GM18498 (cell line): ENCODE measurements around the gene MEI1.
A peak's percentile ranks its signal among the peaks of the same experiment; 100 is the strongest.

Source experiments
- ATAC-seq: cut with Tn5 transposase; IDR thresholded peaks from one replicate; pipeline ENCODE4 v1.9.1; 2021; ENCODE audit warnings: mild to moderate bottlenecking, moderate library complexity; ENCODE audit not compliant: unreplicated experiment

Gene MEI1

GRCh38 chr22:41780746-41781505 is 81.6 kb downstream of the MEI1 start:
- peak; percentile 93 for ATAC-seq

DNA sequence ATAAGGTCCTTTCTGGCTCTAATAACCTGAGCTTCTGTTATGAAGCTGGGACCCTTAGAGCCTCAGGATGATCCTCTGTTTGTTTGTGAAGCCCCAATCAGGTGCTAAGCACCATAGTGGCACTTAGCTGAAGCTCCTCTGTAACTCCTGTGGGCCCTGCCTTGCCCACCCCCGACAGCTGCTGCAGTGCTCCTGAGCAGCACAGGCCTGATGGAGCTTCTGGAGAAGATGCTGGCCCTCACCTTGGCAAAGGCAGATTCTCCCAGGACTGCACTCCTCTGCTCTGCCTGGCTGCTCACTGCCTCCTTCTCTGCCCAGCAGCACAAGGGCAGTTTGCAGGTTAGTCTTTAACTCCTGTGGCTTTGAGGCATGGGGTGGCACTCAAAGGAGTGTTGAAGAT is 82.2 kb downstream of the MEI1 start:
- peak; percentile 21 for ATAC-seq

DNA sequence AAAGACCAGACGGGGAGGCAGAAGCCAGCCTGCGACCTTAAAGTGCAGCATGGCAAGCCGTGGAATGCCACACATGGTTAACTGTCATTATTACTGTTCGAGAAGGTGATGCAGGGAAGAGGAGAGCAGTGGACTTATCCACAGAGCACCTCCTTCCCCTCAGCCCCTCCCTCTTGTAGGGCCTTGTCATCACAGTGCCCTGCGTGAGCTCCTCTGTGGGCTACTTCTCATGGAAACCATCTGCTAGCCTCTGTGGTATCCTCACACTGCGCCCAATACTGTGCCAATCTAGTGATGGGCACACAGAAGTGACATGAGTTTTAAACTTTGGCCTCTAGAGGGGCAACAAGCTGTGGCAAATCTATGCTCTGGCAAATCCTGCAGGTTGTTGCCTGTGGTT is 83.0 kb downstream of the MEI1 start:
- ATAC-seq = no peak

GRCh38 chr22:41782751-41783150 is 83.4 kb downstream of the MEI1 start:
- no peak for ATAC-seq

- ATAC-seq = no peak
Measured at GRCh38 chr22:41787331-41787730, 88.0 kb downstream of the MEI1 start.

DNA sequence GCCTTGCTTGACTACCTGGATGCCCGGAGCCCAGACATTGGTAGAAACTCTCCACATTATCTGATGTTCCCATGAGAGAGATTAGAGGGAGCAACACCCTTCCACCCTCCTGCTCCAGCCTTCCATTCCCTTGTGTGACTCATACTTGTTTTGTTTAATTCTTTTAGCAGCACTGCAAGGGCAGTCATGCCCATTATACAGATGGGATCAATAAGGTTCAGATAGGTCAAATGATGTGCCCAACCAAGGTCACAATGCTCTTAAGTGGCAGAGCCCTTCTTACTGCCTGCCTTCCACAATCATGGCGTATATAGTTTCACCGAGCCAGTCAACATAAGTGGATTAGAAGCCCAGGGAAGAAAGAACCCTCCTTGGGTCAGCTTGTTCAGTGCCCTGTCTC is 94.6 kb downstream of the MEI1 start:
- no peak for ATAC-seq

DNA sequence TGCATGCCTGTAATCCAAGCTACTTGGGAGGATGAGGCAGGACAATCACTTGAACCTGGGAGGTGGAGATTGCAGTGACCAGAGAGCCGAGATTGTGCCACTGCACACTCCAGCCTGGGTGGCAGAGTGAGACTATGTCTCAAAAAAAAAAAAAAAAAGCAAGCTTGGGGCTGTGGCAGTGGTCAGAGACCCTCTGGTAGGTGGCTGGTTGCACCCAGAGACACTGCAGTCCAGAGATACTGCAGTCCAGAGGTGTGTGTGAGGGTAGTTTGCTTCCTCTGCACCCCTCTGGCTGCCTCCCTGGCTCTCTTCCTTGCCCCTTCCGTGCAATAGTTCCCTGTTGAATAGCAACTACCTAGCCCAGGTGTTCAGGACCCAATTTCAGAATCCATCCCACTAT is 99.4 kb downstream of the MEI1 start:
- no peak for ATAC-seq

- ATAC-seq = peak; percentile 44
Measured at GRCh38 chr22:41799486-41800347, 100.4 kb downstream of the MEI1 start.

DNA sequence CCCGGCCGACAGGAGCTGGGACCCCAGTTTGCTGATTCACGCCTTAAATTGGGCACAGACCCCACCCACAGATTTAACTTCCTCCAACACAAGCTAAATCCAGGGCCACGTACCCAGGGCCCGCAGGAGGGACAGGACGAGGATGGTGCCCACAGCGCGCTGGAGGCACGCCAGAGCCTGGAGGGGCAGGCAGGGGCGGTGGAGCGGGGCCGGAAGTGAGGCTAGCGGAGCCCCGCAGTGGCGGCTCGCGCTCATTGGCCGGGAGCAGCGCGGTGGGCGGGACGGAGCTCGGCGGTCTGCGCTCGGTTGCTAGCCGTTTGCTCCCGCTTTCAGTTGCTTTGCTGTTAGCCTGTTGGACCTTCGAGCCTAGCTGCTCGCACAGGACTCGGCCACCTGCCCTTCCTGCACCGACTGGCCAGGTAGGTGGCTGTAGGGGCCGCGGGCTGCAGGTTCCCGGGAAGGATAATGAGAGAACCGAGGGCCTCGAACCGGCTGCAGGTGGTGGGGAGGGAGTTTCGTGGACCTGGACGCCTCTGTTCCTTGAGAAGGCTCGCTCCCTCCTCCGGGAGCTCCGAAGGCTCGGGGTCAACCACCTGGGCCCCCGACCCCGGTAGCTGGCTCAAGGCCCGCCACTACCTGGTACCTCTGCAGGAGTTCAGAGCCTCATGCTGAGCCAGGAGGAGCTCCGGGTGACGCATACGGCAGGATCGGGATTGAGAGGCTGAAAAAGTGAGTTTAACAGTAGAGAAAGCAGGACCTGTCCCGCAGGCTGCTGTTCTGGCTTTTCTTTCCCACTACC is 101.2 kb downstream of the MEI1 start, which contains the start of gene CCDC134:
CCDC134 (plus strand) TSS at position 332 of the 799 bp plus-strand sequence. CDS start 8,212 bp downstream, outside the sequence.
- peak; percentile 94 for ATAC-seq

DNA sequence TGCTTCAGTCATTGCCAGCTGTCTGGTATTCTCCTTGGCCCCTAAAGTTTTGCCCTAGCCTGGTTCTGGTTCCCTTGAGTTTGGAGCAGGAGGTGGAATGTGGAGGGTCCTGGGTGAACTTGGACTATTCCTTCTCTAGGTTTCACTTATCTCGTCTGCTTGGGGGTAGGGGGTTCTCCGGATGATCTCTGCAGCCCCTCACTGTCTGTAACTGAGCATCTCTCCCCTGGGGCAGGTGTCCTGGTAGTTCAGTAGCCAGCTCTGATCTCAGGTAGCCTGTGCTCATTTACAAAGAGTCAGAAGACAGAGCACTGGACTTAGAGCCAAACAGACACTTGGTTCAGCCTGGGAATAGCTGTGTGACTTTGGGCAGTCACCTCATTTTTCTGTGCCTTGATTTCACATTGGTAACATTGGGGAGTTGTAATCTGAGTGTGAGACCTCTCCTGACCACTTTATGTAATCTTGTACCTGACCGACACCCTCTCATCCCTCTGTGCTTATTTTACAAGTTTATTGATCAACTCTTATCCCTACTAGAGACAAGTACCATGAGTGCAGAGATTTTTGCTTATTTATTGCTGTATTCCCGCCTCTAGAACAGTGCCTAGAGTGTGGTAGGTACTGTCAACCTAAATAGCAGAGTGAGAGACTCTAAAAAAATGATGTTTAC is 102.0 kb downstream of the MEI1 start:
- ATAC-seq = no peak

- ATAC-seq = no peak
Measured at GRCh38 chr22:41801886-41802285, 102.6 kb downstream of the MEI1 start.

DNA sequence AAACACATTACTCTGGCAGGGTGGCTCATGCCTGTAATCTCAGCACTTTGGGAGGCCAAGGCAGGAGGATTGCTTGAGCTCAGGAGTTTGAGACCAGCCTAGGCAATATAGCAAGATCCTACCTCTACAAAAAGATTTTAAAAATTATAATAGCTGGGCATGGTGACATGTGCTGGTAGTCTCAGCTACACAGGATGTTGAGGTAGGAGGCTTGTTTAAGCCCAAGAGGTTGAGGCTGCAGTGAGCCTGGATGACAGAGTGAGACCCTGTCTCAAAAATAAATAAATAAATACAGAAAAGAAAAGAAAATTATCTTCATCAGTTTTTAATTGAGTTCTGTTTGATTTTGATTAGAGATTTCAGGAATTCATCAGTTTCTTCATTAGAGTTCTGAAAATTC is 106.3 kb downstream of the MEI1 start:
- ATAC-seq = no peak

- ATAC-seq = no peak
Measured at GRCh38 chr22:41808400-41808799, 109.1 kb downstream of the MEI1 start.

DNA sequence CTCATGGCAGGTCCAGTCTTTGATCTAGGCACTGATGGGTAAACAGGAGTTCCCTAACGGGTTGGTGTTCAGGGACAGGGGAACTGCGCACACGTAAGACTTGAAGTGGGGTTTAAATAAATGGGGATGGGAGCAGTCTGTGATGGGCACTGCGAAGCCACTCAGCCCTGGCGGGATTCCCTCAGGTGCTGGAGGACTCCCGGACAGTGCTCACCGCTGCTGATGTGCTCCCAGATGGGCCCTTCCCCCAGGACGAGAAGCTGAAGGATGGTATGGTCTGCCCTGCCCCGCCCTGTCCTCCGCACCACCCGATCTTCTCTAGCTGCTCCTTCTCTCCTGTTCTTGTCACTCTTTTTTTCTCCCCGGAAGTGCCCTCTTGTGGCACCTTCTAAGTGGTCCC is 110.7 kb downstream of the MEI1 start:
- ATAC-seq = no peak

- no peak for ATAC-seq
Measured at GRCh38 chr22:41812805-41813545, 113.7 kb downstream of the MEI1 start.

- ATAC-seq = no peak
Measured at GRCh38 chr22:41813726-41814410, 114.6 kb downstream of the MEI1 start.

- no peak for ATAC-seq
Measured at GRCh38 chr22:41815716-41816115, 116.4 kb downstream of the MEI1 start.

- no peak for ATAC-seq
Measured at GRCh38 chr22:41816241-41816640, 116.9 kb downstream of the MEI1 start.

- no peak for ATAC-seq
Measured at GRCh38 chr22:41816871-41817270, 117.6 kb downstream of the MEI1 start.
